Measurements from ENCODE around the gene SEMA3F.

- TF ChIP-seq, protein P1, sequence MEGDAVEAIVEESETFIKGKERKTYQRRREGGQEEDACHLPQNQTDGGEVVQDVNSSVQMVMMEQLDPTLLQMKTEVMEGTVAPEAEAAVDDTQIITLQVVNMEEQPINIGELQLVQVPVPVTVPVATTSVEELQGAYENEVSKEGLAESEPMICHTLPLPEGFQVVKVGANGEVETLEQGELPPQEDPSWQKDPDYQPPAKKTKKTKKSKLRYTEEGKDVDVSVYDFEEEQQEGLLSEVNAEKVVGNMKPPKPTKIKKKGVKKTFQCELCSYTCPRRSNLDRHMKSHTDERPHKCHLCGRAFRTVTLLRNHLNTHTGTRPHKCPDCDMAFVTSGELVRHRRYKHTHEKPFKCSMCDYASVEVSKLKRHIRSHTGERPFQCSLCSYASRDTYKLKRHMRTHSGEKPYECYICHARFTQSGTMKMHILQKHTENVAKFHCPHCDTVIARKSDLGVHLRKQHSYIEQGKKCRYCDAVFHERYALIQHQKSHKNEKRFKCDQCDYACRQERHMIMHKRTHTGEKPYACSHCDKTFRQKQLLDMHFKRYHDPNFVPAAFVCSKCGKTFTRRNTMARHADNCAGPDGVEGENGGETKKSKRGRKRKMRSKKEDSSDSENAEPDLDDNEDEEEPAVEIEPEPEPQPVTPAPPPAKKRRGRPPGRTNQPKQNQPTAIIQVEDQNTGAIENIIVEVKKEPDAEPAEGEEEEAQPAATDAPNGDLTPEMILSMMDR (IDR thresholded peaks at IDR 0.05; ENCODE audit: low read depth, low read length), result no peak
- TF ChIP-seq EZH2phosphoT487 (IDR thresholded peaks at IDR 0.05; ENCODE audit: low read depth), result no peak
Observed at GRCh38 chr3:50119786-50120185, 35.3 kb upstream of the SEMA3F start.
